H1 (cell line): ENCODE data around the gene SLC7A10. TPM values are rescaled to one million over a fixed set of nuclear protein-coding genes. Genes with fewer than 3 reads are reported as not detected.

Experiments
- CTBP2 ChIP-seq: IDR thresholded peaks from 2 replicates; pipeline ENCODE4 v1.7.0; 2011; ENCODE audit warnings: borderline replicate concordance, mild to moderate bottlenecking, moderate library complexity, mixed read lengths, low read length; ENCODE audit not compliant: insufficient read depth, insufficient read length
- EP300 ChIP-seq, 2 experiments: IDR thresholded peaks; 1 replicate in 1 of 2; 2 replicates in 1 of 2; pipeline ENCODE4 v1.6.1; 2011 to 2012; ENCODE audit warnings: low read depth in 2 of 2, low read length in 2 of 2, mild to moderate bottlenecking in 2 of 2, borderline replicate concordance in 1 of 2, inconsistent platforms in 1 of 2, moderate library complexity in 1 of 2
- HDAC2 ChIP-seq, 2 experiments: fragments of 300-600 bp in 1 of 2; sonication (generic) in 1 of 2; IDR thresholded peaks; 2 replicates each; pipeline ENCODE4 v1.6.1; 2011 to 2012; ENCODE audit warnings: low read depth in 2 of 2, low read length in 2 of 2, mild to moderate bottlenecking in 2 of 2, moderate library complexity in 2 of 2, borderline replicate concordance in 1 of 2, inconsistent platforms in 1 of 2
- NANOG ChIP-seq: IDR thresholded peaks from 2 replicates; pipeline ENCODE4 v1.6.1; 2011; ENCODE audit warnings: low read length, low read depth, mild to moderate bottlenecking, inconsistent platforms; ENCODE audit not compliant: insufficient read depth, poor library complexity, severe bottlenecking
- POLR2A ChIP-seq, 2 experiments: IDR thresholded peaks; 1 replicate in 1 of 2; 2 replicates in 1 of 2; pipeline ENCODE4 v1.6.1; 2011; ENCODE audit warnings: low read depth in 2 of 2, low read length in 2 of 2, mild to moderate bottlenecking in 2 of 2; ENCODE audit errors: control extremely low read depth in 1 of 2
- POLR2AphosphoS5 ChIP-seq: IDR thresholded peaks from 2 replicates; pipeline ENCODE4 v1.6.1; 2011; ENCODE audit warnings: low read depth, low read length
- SIRT6 ChIP-seq: IDR thresholded peaks from one replicate; pipeline ENCODE4 v1.7.1; 2012; ENCODE audit warnings: low read length, inconsistent platforms
- TAF1 ChIP-seq: IDR thresholded peaks from 2 replicates; pipeline ENCODE4 v1.6.1; 2011; ENCODE audit warnings: mild to moderate bottlenecking, low read depth, low read length
- TCF12 ChIP-seq: IDR thresholded peaks from 2 replicates; pipeline ENCODE4 v1.6.1; 2011; ENCODE audit warnings: low read depth, mild to moderate bottlenecking, low read length
- polyA plus RNA-seq, 7 experiments: library from polyadenylated mRNA; depleted of rRNA in 3 of 7; stranded (reverse) in 5 of 7; unstranded in 2 of 7; fragments of >200 nt in 5 of 7; fragments of 200-250 nt in 2 of 7; gene quantifications; 1 replicate in 5 of 7; 2 replicates in 1 of 7; 4 replicates in 1 of 7; pipeline versions ENCODE4 v1.2.1 to v1.2.3, GENCODE V29; 2011 to 2013; ENCODE audit warnings: missing spikeins in 2 of 7, mixed read lengths in 2 of 7
- total RNA-seq: library from RNA; stranded (reverse); fragmentation: NEBNext Ultra II Directional; extraction: Animal tissue kit (Norgen Biotek cat#: 25700); gene quantifications from 2 replicates; pipeline ENCODE4 v1.2.1, GENCODE V29; 2021
- TF ChIP-seq, protein P1 (sequence below): IDR thresholded peaks from 2 replicates; pipeline ENCODE4 v1.6.1; 2012; ENCODE audit warnings: inconsistent platforms

Gene SLC7A10
- total and polyA plus RNA-seq, 2 of the 8 experiments (the other 6 are each of a cell fraction or from before 2014, with no cell fraction given) = 3.7 to 7.1 TPM

DNA sequence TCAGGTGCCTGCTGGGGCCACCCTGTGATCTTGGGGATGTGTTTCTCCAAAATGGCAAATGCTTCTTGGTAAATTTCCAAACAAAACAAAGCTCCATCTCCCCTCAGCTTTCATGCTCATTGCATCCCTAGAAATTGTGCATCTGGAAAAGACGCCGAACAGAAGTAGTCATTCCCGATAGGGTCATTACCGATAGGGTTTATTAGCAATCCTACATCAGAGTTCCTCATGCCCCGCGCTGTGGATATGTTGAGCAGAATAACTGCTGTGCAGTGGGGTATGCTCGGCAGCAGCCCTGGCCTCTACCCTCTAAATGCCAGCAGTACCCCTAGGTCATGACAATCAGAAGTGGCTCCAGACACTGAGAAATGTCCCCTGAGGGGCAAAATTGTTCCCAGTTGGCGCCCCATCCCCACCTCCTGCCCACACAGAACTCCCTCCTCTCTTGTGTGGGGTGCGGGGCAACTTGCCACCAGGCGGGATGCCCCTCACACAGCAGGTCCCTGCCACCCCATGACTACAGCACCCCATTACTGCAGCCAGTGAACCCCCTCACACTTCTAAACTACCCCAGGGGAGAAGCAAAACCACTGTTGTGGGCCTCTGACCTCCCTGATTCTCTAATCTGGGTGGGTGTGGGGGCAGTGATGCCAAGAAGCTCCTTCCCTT is 13.0 kb upstream of the SLC7A10 start (continued):
- TF ChIP-seq, protein P1, sequence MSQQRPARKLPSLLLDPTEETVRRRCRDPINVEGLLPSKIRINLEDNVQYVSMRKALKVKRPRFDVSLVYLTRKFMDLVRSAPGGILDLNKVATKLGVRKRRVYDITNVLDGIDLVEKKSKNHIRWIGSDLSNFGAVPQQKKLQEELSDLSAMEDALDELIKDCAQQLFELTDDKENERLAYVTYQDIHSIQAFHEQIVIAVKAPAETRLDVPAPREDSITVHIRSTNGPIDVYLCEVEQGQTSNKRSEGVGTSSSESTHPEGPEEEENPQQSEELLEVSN = no peak
- TF ChIP-seq HDAC2 (IDR thresholded peaks at IDR 0.05; ENCODE audit: borderline replicate concordance in 1 of 2, low read depth in 2 of 2, low read length in 2 of 2) (no peak), CTBP2 (no peak), SIRT6 (no peak), NANOG (no peak), TAF1 (no peak), POLR2A (IDR thresholded peaks at IDR 0.05; ENCODE audit: control extremely low read depth in 1 of 2, low read depth in 2 of 2, low read length in 2 of 2) (no peak), EP300 (IDR thresholded peaks at IDR 0.05; ENCODE audit: borderline replicate concordance in 1 of 2, low read depth in 2 of 2, low read length in 2 of 2) (no peak), POLR2AphosphoS5 (no peak), TCF12 (no peak)
